DOHH2 (cell line): ENCODE results near the gene CHD3.

ENCODE experiments used
- CTCF ChIP-seq: fragments of 200-600 bp; sonication (generic); IDR thresholded peaks from one replicate; pipeline ENCODE4 v1.5.1; 2014; ENCODE audit warnings: antibody characterized with exemption, mild to moderate bottlenecking, low read depth, low read length; ENCODE audit not compliant: poor library complexity, severe bottlenecking
- EZH2phosphoT487 ChIP-seq: fragments of 200-600 bp; sonication (generic); IDR thresholded peaks from 2 replicates; pipeline ENCODE4 v1.6.1; 2017; ENCODE audit warnings: borderline replicate concordance, mild to moderate bottlenecking, antibody characterized with exemption, low read length, moderate library complexity, mixed read lengths

GRCh38 chr17:7887482-7888183 lies 956 bp upstream of the CHD3 start:
- no peak for TF ChIP-seq CTCF
- no peak for TF ChIP-seq EZH2phosphoT487
